HG02840 (cell line): ENCODE measurements around the gene SNX8.

ENCODE experiments used
- ATAC-seq: cut with Tn5 transposase; IDR thresholded peaks from one replicate; pipeline ENCODE4 v1.9.1; 2021; ENCODE audit warnings: mild to moderate bottlenecking, moderate library complexity, moderate number of reproducible peaks; ENCODE audit not compliant: unreplicated experiment, low FRiP score

SNX8 gene

DNA sequence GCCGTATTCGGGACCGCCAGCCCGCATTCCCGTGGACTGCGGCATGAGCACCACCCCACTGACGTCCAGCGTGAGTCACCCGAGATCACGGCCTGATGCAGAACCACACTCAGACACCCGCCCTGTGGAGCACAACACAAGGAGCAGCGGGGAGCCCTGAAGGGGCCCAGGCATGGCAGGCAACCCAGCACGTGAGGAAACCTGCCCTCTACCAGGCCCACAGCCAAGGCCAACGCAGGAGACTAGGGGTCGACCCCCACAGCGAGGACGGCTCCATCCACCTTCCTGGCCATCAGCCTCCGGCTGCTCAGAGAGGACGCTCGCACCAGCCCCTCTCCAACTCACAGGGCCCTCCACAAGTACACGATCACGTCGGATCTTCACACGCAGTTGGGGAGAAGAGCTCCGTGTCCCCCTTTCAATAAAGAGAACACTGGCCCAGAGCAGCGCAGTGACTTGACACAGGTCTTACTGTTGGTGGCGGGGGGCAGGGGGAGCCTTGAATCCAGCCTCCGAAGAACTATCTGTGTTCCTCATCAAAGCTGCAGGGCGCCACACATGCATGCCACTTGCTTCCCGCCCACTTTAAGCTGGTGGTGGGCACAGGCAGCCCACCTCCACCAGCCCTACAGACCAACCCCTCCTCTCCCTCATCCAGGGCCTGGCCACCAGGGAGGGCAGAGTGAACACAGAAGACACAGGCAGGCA is 103.5 kb downstream of the SNX8 start:
- ATAC-seq = no peak

DNA sequence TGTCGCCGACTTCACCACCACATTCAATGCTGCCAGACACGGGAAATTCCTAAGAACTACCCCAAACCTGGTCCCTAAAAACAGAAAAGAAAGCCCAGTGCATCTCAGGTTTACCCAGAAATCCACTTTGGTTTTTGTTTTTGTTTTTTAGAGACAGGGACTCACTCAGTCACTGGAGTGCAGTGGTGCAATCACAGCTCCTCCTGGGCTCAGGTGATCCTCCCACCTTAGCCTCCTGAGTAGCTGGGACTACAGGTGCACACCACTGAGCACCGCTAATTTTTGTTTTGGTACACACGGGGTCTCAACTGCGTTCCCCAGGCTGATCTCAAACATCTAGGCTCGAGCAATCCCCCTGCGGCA is 104.3 kb downstream of the SNX8 start:
- ATAC-seq = peak; percentile 12

DNA sequence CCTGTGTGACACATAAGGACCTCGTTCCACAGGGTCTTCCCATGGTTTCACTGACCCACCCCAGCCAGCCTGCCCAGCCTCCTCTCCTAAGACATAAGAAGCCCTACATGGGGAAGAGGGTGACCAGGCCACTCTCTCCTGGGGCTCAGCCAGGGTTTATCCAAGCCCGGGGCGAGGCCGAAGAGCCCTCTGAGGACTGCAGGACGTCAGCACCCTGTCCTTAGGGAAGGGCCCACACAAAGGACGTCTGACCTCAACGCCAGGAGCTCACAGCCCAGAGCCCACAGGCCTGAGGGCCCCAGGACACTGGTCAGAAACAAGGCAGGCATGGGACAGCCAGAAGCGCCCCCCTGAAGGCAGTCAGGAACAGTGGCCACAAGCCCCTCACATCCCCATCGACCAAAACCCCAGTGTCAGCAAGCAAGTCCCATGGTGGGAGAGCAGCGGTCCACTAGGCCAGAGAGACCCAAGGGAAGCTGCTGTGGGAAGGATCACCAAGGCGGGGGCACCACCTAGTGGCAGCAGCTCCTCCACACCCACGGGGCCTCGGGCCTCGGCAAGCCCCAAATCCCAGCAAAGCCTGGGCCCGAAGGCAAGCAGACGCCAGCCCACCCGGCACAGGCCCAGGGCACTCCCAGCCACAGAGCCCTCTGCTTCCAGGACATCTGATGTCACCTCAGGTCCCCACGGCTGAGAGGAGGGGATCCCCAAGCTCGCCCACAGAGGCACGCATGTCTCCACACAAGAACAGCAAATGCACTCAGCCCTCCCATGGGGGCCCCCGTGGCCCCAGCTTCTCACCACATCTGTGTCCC is 104.9 kb downstream of the SNX8 start:
- ATAC-seq = peak; percentile 58

DNA sequence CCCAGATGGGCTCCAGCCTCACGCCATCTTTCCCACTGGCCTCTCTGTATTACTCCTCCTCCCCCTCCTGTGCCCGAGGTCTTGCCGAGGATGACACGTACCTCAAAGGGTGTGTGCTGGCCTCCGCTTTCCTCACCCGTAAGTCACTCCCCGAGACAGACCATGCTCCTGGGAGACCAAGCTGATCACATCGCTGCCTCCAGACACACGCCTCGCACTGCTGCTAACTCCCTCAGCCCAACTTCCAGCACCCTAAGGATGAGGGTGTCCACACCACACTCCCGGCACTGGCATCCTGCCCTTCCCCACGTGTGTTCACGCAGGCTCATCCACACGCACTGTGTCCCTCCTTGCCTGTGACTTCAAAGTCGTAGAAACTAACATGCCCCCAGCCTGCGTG is 105.5 kb downstream of the SNX8 start:
- ATAC-seq = no peak

DNA sequence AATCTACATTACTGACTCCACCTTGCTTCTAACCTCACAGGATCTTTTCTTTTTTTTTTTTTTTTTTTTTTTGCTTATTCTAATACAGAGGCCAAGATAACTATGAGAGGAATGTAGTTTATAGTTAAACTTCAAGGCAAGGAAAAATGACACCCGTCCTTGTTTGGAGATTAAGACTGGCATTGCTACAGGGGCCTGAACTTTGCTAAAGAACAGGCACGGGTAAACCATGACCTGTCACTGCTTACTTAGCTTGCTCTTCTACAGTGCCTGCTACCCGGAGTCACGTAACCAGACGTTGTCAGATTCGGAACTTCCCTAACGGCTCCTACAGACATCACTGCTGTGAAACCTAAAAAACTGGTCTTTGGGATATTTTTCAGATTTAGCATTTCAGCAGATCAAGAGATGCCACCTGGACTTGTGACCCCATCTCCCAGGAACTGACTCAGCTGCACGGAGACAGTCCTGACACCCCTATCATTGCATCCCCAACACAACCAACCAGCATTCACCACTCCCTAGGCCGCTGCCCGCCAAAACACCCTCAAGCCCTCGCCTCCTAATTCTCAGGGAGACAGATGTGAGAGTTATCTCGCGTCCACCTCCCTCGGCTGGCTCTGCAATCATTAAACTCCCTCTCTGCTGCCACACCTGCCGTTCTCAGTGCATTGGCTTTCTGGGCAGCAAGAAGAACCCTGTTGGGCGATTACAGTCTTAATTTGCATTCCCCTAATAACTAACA is 109.0 kb downstream of the SNX8 start:
- no peak for ATAC-seq

DNA sequence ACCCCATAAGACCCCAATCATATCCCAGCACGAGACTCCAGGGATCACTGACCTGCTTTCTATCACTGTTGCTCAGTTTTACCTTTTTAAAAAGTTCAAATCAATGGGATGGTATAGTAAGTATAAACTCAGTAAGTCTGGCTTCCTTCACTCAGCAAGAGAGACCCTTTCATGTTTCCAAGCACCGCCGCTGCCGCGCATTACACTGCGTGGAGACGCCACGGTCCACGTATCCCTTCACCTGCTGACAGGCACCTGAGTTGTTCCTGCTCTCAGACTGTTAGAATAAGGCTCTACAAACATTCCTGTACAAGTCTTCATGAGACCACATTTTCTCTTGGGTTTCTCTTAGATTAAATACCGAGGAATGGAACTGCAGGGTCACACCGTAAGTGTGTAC is 109.8 kb downstream of the SNX8 start:
- ATAC-seq = no peak

DNA sequence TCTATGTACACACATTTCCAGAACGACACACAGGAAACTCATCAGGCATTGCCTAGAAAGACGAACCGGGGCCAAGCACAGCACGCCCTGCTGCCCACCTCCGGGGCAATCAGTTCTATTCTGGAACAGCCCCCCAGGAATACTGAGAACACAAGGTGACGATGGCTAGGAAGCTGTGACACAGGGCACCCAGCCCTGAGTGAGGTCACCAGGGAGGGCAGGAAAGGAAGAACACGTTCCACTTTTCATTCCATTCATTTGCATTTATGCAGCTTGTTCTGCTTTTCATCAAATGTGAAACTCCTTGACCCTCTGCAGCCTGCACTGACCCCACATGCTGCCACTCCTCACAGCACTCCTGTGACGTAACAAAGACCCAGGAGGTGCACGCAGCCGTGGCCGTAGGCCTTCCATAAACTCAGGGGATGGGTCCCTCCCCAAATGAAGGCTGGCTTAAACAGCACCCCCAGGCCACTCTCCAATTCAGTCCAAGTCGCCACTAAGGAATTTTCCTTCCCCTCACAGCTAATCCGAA is 110.4 kb downstream of the SNX8 start:
- ATAC-seq = no peak

DNA sequence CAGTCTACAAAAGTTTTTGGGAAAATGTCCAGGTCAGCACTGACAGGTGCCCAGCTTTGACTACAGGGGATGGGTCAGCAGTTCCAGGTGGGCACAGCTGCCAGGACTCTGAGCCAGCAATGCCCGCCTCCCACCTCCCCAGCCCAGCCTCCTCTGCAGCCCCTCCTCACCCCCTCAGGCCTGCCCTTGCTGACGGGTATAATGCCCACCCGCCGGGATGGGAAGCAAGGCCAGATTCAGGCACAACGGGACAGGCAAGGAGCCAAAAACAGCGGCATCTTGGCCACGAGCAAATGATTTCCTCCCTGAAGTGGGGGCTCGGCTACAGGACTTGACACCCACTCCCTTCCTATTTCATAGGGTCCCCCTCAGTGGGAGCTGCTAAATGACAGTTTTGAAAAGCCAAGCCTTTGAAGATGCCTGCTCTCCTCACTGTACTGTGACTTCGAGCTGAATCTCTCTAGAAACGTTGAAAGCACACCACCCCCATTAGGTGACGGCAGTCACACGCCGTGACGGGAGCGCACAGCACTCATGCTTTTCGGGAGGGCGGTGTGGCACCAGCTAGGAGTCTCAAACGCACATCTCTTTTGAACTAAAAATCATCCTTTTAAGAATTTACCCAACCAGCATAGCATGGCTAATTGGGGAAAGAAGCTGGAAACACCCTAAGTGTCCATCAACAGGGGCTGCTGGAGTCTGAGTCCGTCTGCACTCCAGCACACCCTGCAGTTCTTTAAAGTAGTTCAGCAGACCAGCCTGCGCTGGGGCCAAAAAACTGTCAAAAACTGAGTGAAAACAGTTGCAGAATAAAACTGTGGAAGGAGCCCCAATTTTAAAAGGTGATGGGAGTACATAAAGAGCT is 111.1 kb downstream of the SNX8 start:
- no peak for ATAC-seq

DNA sequence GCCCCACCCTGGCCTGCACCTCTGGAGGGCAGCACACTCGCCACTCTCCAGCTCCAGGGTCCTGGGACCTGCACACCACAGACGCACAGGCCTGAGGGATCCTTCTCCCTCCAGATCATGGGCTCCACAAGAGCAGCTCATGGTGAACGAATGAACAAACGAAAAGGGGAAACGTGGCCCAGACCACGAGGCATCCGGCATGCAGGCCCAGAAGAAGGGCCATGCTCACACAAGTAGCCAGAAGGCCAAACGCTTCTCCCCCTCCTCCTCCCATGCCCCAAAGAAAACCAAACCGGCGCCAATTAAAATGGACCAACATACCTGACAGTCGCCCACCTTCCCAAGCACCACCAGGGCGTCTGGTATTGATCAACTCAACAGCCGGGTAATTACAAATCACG is 111.9 kb downstream of the SNX8 start:
- ATAC-seq = no peak
